Measurements from ENCODE around the gene EFHD1.

The EFHD1 gene

GRCh38 chr2:232613538-232614134 lies 19.8 kb upstream of the EFHD1 start:
- H3K27ac ChIP-seq: no peak overlapping the region
- no peak for DNase-seq (ENCODE audit: low spot score)
- POLR2A ChIA-PET (ENCODE audit: low non-redundant PET): no interaction called here
- CTCF ChIA-PET: interaction anchor here (0.6 to 1.1 kb wide), 2 partner anchors 18 to 53 kb away, joined by 3 to 4 read pairs; no protein-coding TSS in a partner anchor
- no peak for TF ChIP-seq CTCF (conservative IDR thresholded peaks at IDR 0.05; ENCODE audit: low read depth)

GRCh38 chr2:232615339-232615738 lies 18.1 kb upstream of the EFHD1 start:
- no peak for TF ChIP-seq CTCF (conservative IDR thresholded peaks at IDR 0.05; ENCODE audit: low read depth)
- ChIA-PET POLR2A (ENCODE audit: low non-redundant PET) (no interaction called here), CTCF (no interaction called here)
- H3K27ac ChIP-seq: no peak overlapping the region
- no peak for DNase-seq (ENCODE audit: low spot score)

- DNase-seq (ENCODE audit: low spot score): no peak
- TF ChIP-seq CTCF (conservative IDR thresholded peaks at IDR 0.05; ENCODE audit: low read depth): no peak
- POLR2A ChIA-PET (ENCODE audit: low non-redundant PET): no interaction called here
- CTCF ChIA-PET: no interaction called here
- H3K27ac ChIP-seq: no peak overlapping the region
Observed at GRCh38 chr2:232621186-232621585, 12.2 kb upstream of the EFHD1 start.

- no peak for TF ChIP-seq CTCF (conservative IDR thresholded peaks at IDR 0.05; ENCODE audit: low read depth)
- H3K27ac ChIP-seq: no peak overlapping the region
- DNase-seq (ENCODE audit: low spot score): no peak
- CTCF ChIA-PET: no interaction called here
- POLR2A ChIA-PET (ENCODE audit: low non-redundant PET): no interaction called here
Observed at GRCh38 chr2:232622563-232622962, 10.8 kb upstream of the EFHD1 start.

GRCh38 chr2:232623768-232624765 lies 9.3 kb upstream of the EFHD1 start:
- POLR2A ChIA-PET (ENCODE audit: low non-redundant PET): no interaction called here
- peak; percentile 60 for DNase-seq (ENCODE audit: low spot score)
- CTCF ChIA-PET: interaction anchor here (0.6 to 2.2 kb wide), 4 partner anchors 12 to 1341 kb away, joined by 5 to 7 read pairs (median 6); no protein-coding TSS in a partner anchor
- no peak for TF ChIP-seq CTCF (conservative IDR thresholded peaks at IDR 0.05; ENCODE audit: low read depth)
- no peak overlapping the region; the same call in 1 of the 2 replicates for H3K27ac ChIP-seq

GRCh38 chr2:232626584-232626983 lies 6.8 kb upstream of the EFHD1 start:
- no peak for DNase-seq (ENCODE audit: low spot score)
- CTCF ChIA-PET: interaction anchor here (0.6 to 0.7 kb wide), 2 partner anchors 32 to 1304 kb away, joined by 3 read pairs; no protein-coding TSS in a partner anchor
- no peak for TF ChIP-seq CTCF (conservative IDR thresholded peaks at IDR 0.05; ENCODE audit: low read depth)
- H3K27ac ChIP-seq: no peak overlapping the region
- POLR2A ChIA-PET (ENCODE audit: low non-redundant PET): no interaction called here
